Measurements from ENCODE around the gene ENPP7. TPM values are rescaled to one million over a fixed set of nuclear protein-coding genes. Genes with fewer than 3 reads are reported as not detected.

Gene ENPP7
- total and polyA plus RNA-seq, 8 donors = 5.0 TPM; not detected in 7

DNA sequence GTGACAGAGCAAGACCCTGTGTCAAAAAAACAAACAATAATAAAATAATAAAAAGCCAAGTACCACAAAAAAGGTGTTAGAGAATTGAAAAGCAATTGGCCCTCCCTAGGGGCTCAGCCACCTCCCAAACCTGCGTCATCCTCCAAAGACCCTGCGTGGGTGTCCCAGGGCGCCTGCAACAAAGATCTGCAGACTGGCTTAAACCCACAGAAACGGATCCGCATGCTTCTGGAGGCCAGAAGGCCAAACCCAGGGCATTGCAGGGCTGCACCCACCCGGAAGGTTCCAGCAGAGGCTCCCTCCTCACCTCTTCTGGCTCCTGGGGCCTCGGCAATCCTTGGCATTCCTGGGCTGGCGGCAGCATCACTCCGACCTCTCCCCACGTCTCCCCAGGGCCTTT lies 1.5 kb downstream of the ENPP7 start:
- TF ChIP-seq POLR2AphosphoS5 (IDR thresholded peaks at IDR 0.05) = no peak
- TF ChIP-seq, protein P1, sequence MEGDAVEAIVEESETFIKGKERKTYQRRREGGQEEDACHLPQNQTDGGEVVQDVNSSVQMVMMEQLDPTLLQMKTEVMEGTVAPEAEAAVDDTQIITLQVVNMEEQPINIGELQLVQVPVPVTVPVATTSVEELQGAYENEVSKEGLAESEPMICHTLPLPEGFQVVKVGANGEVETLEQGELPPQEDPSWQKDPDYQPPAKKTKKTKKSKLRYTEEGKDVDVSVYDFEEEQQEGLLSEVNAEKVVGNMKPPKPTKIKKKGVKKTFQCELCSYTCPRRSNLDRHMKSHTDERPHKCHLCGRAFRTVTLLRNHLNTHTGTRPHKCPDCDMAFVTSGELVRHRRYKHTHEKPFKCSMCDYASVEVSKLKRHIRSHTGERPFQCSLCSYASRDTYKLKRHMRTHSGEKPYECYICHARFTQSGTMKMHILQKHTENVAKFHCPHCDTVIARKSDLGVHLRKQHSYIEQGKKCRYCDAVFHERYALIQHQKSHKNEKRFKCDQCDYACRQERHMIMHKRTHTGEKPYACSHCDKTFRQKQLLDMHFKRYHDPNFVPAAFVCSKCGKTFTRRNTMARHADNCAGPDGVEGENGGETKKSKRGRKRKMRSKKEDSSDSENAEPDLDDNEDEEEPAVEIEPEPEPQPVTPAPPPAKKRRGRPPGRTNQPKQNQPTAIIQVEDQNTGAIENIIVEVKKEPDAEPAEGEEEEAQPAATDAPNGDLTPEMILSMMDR (IDR thresholded peaks at IDR 0.05) = no peak
- no peak for TF ChIP-seq POLR2A (IDR thresholded peaks at IDR 0.05)
- no peaks in the 10 kb centered on the region for H3K9me3 ChIP-seq
- WGBS, 5 donors = 75 to 95% (median 93%) methylated on average over 9 to 10 of the region's 10 CpGs
- peaks cover 0 to 24% (median 15%) of the 10 kb centered on the region in 4 donors for H3K4me1 ChIP-seq
- H3K27ac ChIP-seq = no peak overlapping the region
- no peak overlapping the region for H3K4me3 ChIP-seq
- no peak for DNase-seq
- H3K36me3 ChIP-seq = no peaks in the 10 kb centered on the region
- intact Hi-C loops (cut with DNase I; ENCODE audit: low total_unique reads) = no loop called here
- H3K27me3 ChIP-seq = peaks cover 0 to 4% (median 0%) of the 10 kb centered on the region in 3 donors

- Histone ChIP-seq H3K27ac (peak overlapping the region in 1 of 5 donors; percentile 43), H3K4me3 (peak overlapping the region in 2 of 4 donors; percentile 22 to 27), H3K4me1 (peaks cover 0 to 23% (median 15%) of the 10 kb centered on the region in 4 donors), H3K36me3 (no peaks in the 10 kb centered on the region), H3K27me3 (peaks cover 0 to 12% (median 0%) of the 10 kb centered on the region in 3 donors), H3K9me3 (no peaks in the 10 kb centered on the region)
- WGBS, 5 donors = 56 to 67% (median 61%) methylated on average over 32 to 35 of the region's 35 CpGs
- DNase-seq = peak; percentile 49 to 82
- intact Hi-C loops (cut with DNase I; ENCODE audit: low total_unique reads) = no loop called here
- TF ChIP-seq POLR2AphosphoS5 (IDR thresholded peaks at IDR 0.05) = peak in 2 of 3 donors; percentile 24 to 57
- TF ChIP-seq, protein P1 (IDR thresholded peaks at IDR 0.05) = no peak
Observed at GRCh38 chr17:79732804-79733691, 2.3 kb downstream of the ENPP7 start.

DNA sequence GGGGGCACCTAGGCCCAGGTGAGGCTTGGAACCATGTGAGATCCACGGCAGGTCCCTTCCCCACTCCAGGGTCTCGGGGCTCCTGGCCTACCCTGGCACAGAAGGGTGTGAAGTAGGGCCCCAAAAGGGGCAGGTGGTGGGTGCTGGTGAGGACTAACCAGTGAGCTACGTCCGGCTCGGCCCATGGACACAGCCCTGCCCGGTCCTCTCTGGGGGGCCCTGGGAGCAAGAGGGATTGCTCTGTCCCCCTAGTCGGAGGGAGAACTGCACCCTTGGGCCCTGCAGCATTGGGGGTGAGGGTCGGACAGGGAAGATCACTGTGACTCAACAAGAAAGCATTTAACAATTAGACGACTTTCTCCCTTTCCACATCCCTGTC lies 2.9 kb downstream of the ENPP7 start:
- no peak overlapping the region for H3K4me3 ChIP-seq
- WGBS, 5 donors = 76 to 90% (median 86%) methylated on average over 4 to 9 of the region's 9 CpGs
- intact Hi-C loops (cut with DNase I; ENCODE audit: low total_unique reads) = no loop called here
- TF ChIP-seq EP300 (IDR thresholded peaks at IDR 0.05) (no peak), POLR2A (IDR thresholded peaks at IDR 0.05) (no peak), POLR2AphosphoS5 (IDR thresholded peaks at IDR 0.05) (no peak)
- TF ChIP-seq, protein P1 (IDR thresholded peaks at IDR 0.05) = no peak
- no peak for DNase-seq
- H3K4me1 ChIP-seq = peaks cover 0 to 17% (median 10%) of the 10 kb centered on the region in 4 donors
- peak overlapping the region in 1 of 5 donors; percentile 43 for H3K27ac ChIP-seq
- no peaks in the 10 kb centered on the region for H3K36me3 ChIP-seq
- H3K27me3 ChIP-seq = peaks cover 0 to 17% (median 2%) of the 10 kb centered on the region in 3 donors
- no peaks in the 10 kb centered on the region for H3K9me3 ChIP-seq

DNA sequence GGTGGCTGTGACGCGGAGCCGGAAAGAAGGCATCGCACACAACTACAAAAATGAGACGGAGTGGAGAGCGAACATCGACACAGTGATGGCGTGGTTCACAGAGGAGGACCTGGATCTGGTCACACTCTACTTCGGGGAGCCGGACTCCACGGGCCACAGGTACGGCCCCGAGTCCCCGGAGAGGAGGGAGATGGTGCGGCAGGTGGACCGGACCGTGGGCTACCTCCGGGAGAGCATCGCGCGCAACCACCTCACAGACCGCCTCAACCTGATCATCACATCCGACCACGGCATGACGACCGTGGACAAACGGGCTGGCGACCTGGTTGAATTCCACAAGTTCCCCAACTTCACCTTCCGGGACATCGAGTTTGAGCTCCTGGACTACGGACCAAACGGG lies 4.4 kb downstream of the ENPP7 start:
- H3K9me3 ChIP-seq = no peaks in the 10 kb centered on the region
- H3K4me1 ChIP-seq = peaks cover 0 to 13% (median 10%) of the 10 kb centered on the region in 4 donors
- H3K36me3 ChIP-seq = no peaks in the 10 kb centered on the region
- intact Hi-C loops (cut with DNase I; ENCODE audit: low total_unique reads) = no loop called here
- no peak overlapping the region for H3K4me3 ChIP-seq
- TF ChIP-seq POLR2AphosphoS5 (IDR thresholded peaks at IDR 0.05) (no peak), POLR2A (IDR thresholded peaks at IDR 0.05) (no peak), EP300 (IDR thresholded peaks at IDR 0.05) (no peak)
- TF ChIP-seq, protein P1 (IDR thresholded peaks at IDR 0.05) = no peak
- no peak overlapping the region for H3K27ac ChIP-seq
- peaks cover 0 to 31% (median 4%) of the 10 kb centered on the region in 3 donors for H3K27me3 ChIP-seq
- 95 to 98% (median 97%) methylated on average over 22 to 32 of the region's 32 CpGs for WGBS, 5 donors
- no peak for DNase-seq

Data from stomach (tissue), 9 donors.